ENCODE measurements around the gene LRIT1. TPM values are rescaled to one million over a fixed set of nuclear protein-coding genes. Genes with fewer than 3 reads are reported as not detected.

The LRIT1 gene
- total RNA-seq, 2 experiments from 2014 or later: not detected

DNA sequence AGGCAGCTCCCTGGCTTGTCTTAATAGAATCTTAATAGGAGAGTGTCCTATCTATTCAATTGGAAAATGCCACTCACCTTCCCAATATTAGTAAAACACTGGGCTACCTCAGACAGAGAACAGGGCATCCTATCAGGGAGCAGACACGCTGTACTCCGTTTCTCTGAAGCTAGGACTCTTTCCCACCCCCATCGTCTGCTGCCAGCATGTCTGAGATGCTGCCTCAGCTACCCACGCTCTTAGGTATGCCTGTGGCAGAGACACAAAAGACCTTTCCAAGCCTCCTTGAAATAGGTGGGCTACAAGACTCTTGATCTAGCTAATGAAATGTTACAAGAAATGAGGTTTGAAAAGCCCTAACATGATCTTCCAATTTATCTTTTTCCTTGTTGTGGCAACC lies 13.5 kb downstream of the LRIT1 start:
- peaks cover 60% of the 10 kb centered on the region for H3K27me3 Mint-ChIP-seq
- ChIA-PET CTCF (no interaction called here), POLR2A (no interaction called here)
- TF ChIP-seq, protein P1, sequence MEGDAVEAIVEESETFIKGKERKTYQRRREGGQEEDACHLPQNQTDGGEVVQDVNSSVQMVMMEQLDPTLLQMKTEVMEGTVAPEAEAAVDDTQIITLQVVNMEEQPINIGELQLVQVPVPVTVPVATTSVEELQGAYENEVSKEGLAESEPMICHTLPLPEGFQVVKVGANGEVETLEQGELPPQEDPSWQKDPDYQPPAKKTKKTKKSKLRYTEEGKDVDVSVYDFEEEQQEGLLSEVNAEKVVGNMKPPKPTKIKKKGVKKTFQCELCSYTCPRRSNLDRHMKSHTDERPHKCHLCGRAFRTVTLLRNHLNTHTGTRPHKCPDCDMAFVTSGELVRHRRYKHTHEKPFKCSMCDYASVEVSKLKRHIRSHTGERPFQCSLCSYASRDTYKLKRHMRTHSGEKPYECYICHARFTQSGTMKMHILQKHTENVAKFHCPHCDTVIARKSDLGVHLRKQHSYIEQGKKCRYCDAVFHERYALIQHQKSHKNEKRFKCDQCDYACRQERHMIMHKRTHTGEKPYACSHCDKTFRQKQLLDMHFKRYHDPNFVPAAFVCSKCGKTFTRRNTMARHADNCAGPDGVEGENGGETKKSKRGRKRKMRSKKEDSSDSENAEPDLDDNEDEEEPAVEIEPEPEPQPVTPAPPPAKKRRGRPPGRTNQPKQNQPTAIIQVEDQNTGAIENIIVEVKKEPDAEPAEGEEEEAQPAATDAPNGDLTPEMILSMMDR (IDR thresholded peaks at IDR 0.05): no peak
- peaks cover 0 to 12% of the 10 kb centered on the region in 2 experiments for H3K9me3 ChIP-seq (ENCODE audit: control insufficient read depth in 1 of 2, insufficient read depth in 1 of 2, low read length in 2 of 2)
- no peak overlapping the region for H3K27ac Mint-ChIP-seq
- H3K4me3 ChIP-seq (ENCODE audit: low read length): no peak overlapping the region
- no peak for ATAC-seq (ENCODE audit: poor library complexity)
- intact Hi-C loops (cut with DNase I, micrococcal nuclease): no loop called here
- H3K4me1 ChIP-seq (ENCODE audit: insufficient read depth, low read length): no peaks in the 10 kb centered on the region
- no peaks in the 10 kb centered on the region for H3K4me1 Mint-ChIP-seq (ENCODE audit: low read depth)
- no peaks in the 10 kb centered on the region for H3K36me3 Mint-ChIP-seq (ENCODE audit: low read depth)
- no peak for DNase-seq
- no peak overlapping the region for H3K27ac ChIP-seq (ENCODE audit: low read depth in 1 of 2, low read length in 2 of 2)
- no peaks in the 10 kb centered on the region for H3K9me3 Mint-ChIP-seq
- H3K36me3 ChIP-seq (ENCODE audit: insufficient read depth, low read length): no peaks in the 10 kb centered on the region
- peaks cover 9 to 14% of the 10 kb centered on the region in 2 experiments for H3K27me3 ChIP-seq (ENCODE audit: control insufficient read depth in 1 of 2, insufficient read depth in 2 of 2, low read length in 2 of 2)
- no peak overlapping the region for H3K4me3 Mint-ChIP-seq

DNA sequence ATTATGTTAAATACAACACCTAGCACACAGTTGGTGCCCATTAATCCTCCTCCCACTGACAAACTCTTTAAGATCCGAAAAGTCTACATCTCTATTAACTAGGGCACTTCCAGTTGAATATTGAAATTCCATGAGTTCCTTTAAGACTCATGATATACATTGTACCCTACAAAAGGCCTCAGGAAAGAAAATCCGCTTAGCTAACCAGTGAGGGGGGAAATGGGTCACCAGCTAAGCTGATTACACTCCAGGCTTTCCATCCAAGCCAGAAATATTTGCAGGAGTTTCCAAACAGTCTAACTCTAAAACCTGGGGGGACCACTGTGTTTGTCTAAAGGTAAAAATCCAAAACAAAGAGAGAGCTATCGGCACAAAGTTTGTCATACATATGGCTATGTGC lies 14.7 kb downstream of the LRIT1 start:
- no peaks in the 10 kb centered on the region for H3K36me3 Mint-ChIP-seq (ENCODE audit: low read depth)

DNA sequence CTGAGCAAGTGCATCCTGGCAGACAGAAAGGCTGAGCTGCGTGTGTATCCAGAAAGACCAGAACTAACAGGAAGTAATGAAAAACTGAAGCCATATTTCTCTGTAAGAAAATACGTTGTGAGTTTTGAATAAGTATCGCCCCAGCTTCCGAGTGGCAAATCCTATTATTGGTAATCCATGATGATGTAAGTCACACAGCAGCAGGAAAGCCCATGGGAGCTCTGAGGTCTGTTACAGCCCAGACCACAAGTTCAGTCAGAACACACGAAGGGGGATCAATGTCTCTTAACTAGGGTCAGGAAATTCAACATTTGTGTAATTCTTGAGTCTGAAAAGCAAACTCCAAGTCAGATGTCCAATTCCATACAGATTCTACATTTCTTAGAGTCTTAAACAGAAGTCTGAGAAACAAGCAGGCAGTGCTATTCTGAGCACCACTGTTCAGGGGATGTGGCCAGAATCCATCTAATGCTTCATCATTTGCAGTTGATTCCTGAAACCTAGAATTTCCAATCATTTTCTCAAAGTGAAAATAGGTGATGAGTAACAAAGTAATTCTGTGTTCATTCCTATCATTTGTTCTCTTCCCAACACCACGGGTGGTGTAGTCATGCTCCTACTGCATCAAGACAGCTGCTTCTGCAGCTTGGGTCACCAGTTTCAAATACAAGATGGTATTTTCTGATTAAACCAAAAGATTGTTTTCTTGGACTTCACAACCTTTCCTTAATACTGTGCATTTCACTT lies 15.7 kb downstream of the LRIT1 start, which contains the start of gene LRIT2:
Gene LRIT2, minus strand, starts transcription at position 118 of the 747 bp plus-strand sequence. Its CDS starts 24 bp downstream, at position 94.
- POLR2A ChIA-PET: no interaction called here
- Histone ChIP-seq H3K36me3 (ENCODE audit: insufficient read depth, low read length) (no peaks in the 10 kb centered on the region), H3K27ac (ENCODE audit: low read depth in 1 of 2, low read length in 2 of 2) (no peak within 1 kb of the TSS), H3K4me3 (ENCODE audit: low read length) (no peak within 1 kb of the TSS), H3K9me3 (ENCODE audit: control insufficient read depth in 1 of 2, insufficient read depth in 1 of 2, low read length in 2 of 2) (peaks cover 0 to 10% of the 10 kb centered on the region in 2 experiments), H3K27me3 (ENCODE audit: control insufficient read depth in 1 of 2, insufficient read depth in 2 of 2, low read length in 2 of 2) (peaks cover 8 to 9% of the 10 kb centered on the region in 2 experiments), H3K4me1 (ENCODE audit: insufficient read depth, low read length) (no peaks in the 10 kb centered on the region)
- no peak within 1 kb of the TSS for H3K4me3 Mint-ChIP-seq
- TF ChIP-seq, protein P1 (IDR thresholded peaks at IDR 0.05): no peak
- H3K27ac Mint-ChIP-seq: no peak within 1 kb of the TSS
- CTCF ChIA-PET: no interaction called here
- DNase-seq (no peak), ATAC-seq (ENCODE audit: poor library complexity) (no peak)
- intact Hi-C loops (cut with DNase I, micrococcal nuclease): no loop called here
- H3K36me3 Mint-ChIP-seq (ENCODE audit: low read depth): no peaks in the 10 kb centered on the region
- peaks cover 62% of the 10 kb centered on the region for H3K27me3 Mint-ChIP-seq
- H3K9me3 Mint-ChIP-seq: no peaks in the 10 kb centered on the region
- H3K4me1 Mint-ChIP-seq (ENCODE audit: low read depth): no peaks in the 10 kb centered on the region

More for the DNA sequence above, 14.7 kb downstream of the LRIT1 start:
- Histone ChIP-seq H3K4me3 (ENCODE audit: low read length) (no peak overlapping the region), H3K36me3 (ENCODE audit: insufficient read depth, low read length) (no peaks in the 10 kb centered on the region), H3K4me1 (ENCODE audit: insufficient read depth, low read length) (no peaks in the 10 kb centered on the region), H3K27ac (ENCODE audit: low read depth in 1 of 2, low read length in 2 of 2) (no peak overlapping the region), H3K27me3 (ENCODE audit: control insufficient read depth in 1 of 2, insufficient read depth in 2 of 2, low read length in 2 of 2) (peaks cover 9 to 12% of the 10 kb centered on the region in 2 experiments), H3K9me3 (ENCODE audit: control insufficient read depth in 1 of 2, insufficient read depth in 1 of 2, low read length in 2 of 2) (peaks cover 0 to 10% of the 10 kb centered on the region in 2 experiments)
- ChIA-PET CTCF (no interaction called here), POLR2A (no interaction called here)
- intact Hi-C loops (cut with DNase I, micrococcal nuclease): no loop called here
- no peaks in the 10 kb centered on the region for H3K9me3 Mint-ChIP-seq
- no peak overlapping the region for H3K4me3 Mint-ChIP-seq
- ATAC-seq (ENCODE audit: poor library complexity) (no peak), DNase-seq (no peak)
- TF ChIP-seq, protein P1 (IDR thresholded peaks at IDR 0.05): no peak
- no peaks in the 10 kb centered on the region for H3K4me1 Mint-ChIP-seq (ENCODE audit: low read depth)
- peaks cover 66% of the 10 kb centered on the region for H3K27me3 Mint-ChIP-seq
- H3K27ac Mint-ChIP-seq: no peak overlapping the region

Measured in CD4-positive, alpha-beta T cell (primary cell).